ENCODE measurements around the gene LTO1. TPM values are rescaled to one million over a fixed set of nuclear protein-coding genes. Genes with fewer than 3 reads are reported as not detected.

LTO1 gene
- total and polyA plus RNA-seq, 2 of the 13 experiments (the other 11 are each of a cell fraction or from before 2014, with no cell fraction given) = 11.8 to 15.0 TPM

- TF ChIP-seq ZHX2 (IDR thresholded peaks at IDR 0.05; ENCODE audit: low read depth) (no peak), ZHX2 (CRISPR knock-in tag; IDR thresholded peaks at IDR 0.05; ENCODE audit: borderline replicate concordance) (no peak), PRDM10 (CRISPR knock-in tag; IDR thresholded peaks at IDR 0.05; ENCODE audit: low read depth) (peak; percentile 56; the same call in 1 of the 2 replicates), ZBTB1 (CRISPR knock-in tag; IDR thresholded peaks at IDR 0.05; ENCODE audit: borderline replicate concordance) (0 out of 2 replicates have a peak, but pooled peaks have one; percentile 16), ZNF329 (CRISPR knock-in tag; IDR thresholded peaks at IDR 0.05; ENCODE audit: low read depth) (no peak), ETS1 (CRISPR knock-in tag; IDR thresholded peaks at IDR 0.05) (no peak), ARHGAP35 (CRISPR knock-in tag; IDR thresholded peaks at IDR 0.05; ENCODE audit: borderline replicate concordance) (no peak; the same call in 1 of the 2 replicates), CENPBD1 (CRISPR knock-in tag; IDR thresholded peaks at IDR 0.05; ENCODE audit: borderline replicate concordance, low read depth) (no peak), ZNF343 (CRISPR knock-in tag; IDR thresholded peaks at IDR 0.05) (peak; percentile 80; the same call in 1 of the 2 replicates), ISL2 (CRISPR knock-in tag; IDR thresholded peaks at IDR 0.05) (peak; percentile 86), HNRNPLL (IDR thresholded peaks at IDR 0.05; ENCODE audit: low read depth, low read length, poor library complexity, severe bottlenecking) (peak; percentile 31), HNF4G (IDR thresholded peaks at IDR 0.05; ENCODE audit: borderline replicate concordance, low read depth, low read length) (peak; percentile 59; the same call in 1 of the 2 replicates), HNF4G (CRISPR knock-in tag; IDR thresholded peaks at IDR 0.05; ENCODE audit: borderline replicate concordance, low read depth) (peak; percentile 28; the same call in 1 of the 2 replicates), ZNF792 (CRISPR knock-in tag; IDR thresholded peaks at IDR 0.05) (peak; percentile 91)
- TF ChIP-seq, protein P1, sequence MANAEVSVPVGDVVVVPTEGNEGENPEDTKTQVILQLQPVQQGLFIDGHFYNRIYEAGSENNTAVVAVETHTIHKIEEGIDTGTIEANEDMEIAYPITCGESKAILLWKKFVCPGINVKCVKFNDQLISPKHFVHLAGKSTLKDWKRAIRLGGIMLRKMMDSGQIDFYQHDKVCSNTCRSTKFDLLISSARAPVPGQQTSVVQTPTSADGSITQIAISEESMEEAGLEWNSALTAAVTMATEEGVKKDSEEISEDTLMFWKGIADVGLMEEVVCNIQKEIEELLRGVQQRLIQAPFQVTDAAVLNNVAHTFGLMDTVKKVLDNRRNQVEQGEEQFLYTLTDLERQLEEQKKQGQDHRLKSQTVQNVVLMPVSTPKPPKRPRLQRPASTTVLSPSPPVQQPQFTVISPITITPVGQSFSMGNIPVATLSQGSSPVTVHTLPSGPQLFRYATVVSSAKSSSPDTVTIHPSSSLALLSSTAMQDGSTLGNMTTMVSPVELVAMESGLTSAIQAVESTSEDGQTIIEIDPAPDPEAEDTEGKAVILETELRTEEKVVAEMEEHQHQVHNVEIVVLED (CRISPR knock-in tag; IDR thresholded peaks at IDR 0.05; ENCODE audit: borderline replicate concordance) = no peak
These were observed 17.1 kb downstream of the LTO1 start (continued) for GRCh38 chr11:69657911-69658625.

Measured in HepG2 (cell line).